K562 (cell line): ENCODE measurements around the gene XAB2. TPM values are rescaled to one million over a fixed set of nuclear protein-coding genes. Genes with fewer than 3 reads are reported as not detected.

Experiments used
- ATAC-seq: fragments of 200-7000 bp; cut with Tn5 transposase; 3 replicates; pipeline ENCODE4 v1.9.1; 2020; ENCODE audit warnings: moderate library complexity
- BruUV-seq: library from RNA; stranded (reverse); fragments of 400-500 nt; replicated peaks from 2 replicates; lab custom pipeline; 2021; lab: Mats Ljungman, UMichigan
- CTCF ChIA-PET: fragments of 300-600 bp; formaldehyde crosslinking; extraction: SDS; loops from one replicate; lab custom pipeline; 2021; ENCODE audit warnings: low intra/inter-chr PET ratio; lab: Yijun Ruan, JAX
- POLR2A ChIA-PET: fragments of 300-600, 350-650 bp; sonication (Branson Sonifier 250); formaldehyde crosslinking; extraction: SDS; loops from one replicate; lab custom pipeline; 2021; ENCODE audit warnings: antibody characterized with exemption, inconsistent platforms; lab: Yijun Ruan, JAX
- DNase-seq, 4 experiments: peaks; one replicate each; pipeline versions ENCODE4 v3.0.0 to v3.0.0-alpha.2; 2011 to 2018; ENCODE audit warnings: low spot score in 3 of 4, mixed read lengths in 3 of 4; ENCODE audit errors: extremely low read depth in 1 of 4
- FAIRE-seq: peaks from 2 replicates; lab custom pipeline; 2011; peaks lifted over from hg19 to GRCh38; lab: Jason Lieb, UNC
- H2AFZ ChIP-seq: 2 replicates; pipeline ENCODE4 v1.6.0; 2011; ENCODE audit warnings: low read depth, low read length, control low read depth, inconsistent platforms
- H3K27ac ChIP-seq: fragments of 200-600 bp; 3 replicates; pipeline ENCODE4 v1.8.0; 2011; ENCODE audit warnings: low read depth, mild to moderate bottlenecking, control low read depth, inconsistent platforms, low read length, moderate library complexity, mixed read lengths; ENCODE audit errors: extremely low read depth
- H3K27me3 ChIP-seq, 2 experiments: fragments of 300-600 bp in 1 of 2; 2 replicates in 1 of 2; 3 replicates in 1 of 2; pipeline versions ENCODE4 v1.6.0 to v1.8.0; 2011; ENCODE audit warnings: inconsistent platforms in 2 of 2, low read length in 2 of 2, mild to moderate bottlenecking in 1 of 2, mixed read lengths in 1 of 2, moderate library complexity in 1 of 2; ENCODE audit not compliant: control insufficient read depth in 2 of 2, insufficient read depth in 2 of 2
- H3K36me3 ChIP-seq: fragments of 300-600 bp; 3 replicates; pipeline ENCODE4 v1.8.0; 2011; ENCODE audit warnings: mild to moderate bottlenecking, low read length, inconsistent platforms; ENCODE audit not compliant: control insufficient read depth, insufficient read depth
- H3K4me1 ChIP-seq, 2 experiments: fragments of 200-600 bp in 1 of 2; replicated peaks in 1 of 2; 2 replicates in 1 of 2; 3 replicates in 1 of 2; pipeline versions ENCODE4 v1.5.1 to v1.8.0; 2011; ENCODE audit warnings: inconsistent platforms in 2 of 2, low read length in 2 of 2, mild to moderate bottlenecking in 1 of 2, mixed read lengths in 1 of 2, moderate library complexity in 1 of 2; ENCODE audit not compliant: control insufficient read depth in 2 of 2, insufficient read depth in 2 of 2
- H3K4me2 ChIP-seq: 2 replicates; pipeline ENCODE4 v1.6.1; 2011; ENCODE audit warnings: low read length, control low read depth, inconsistent platforms, mixed read lengths; ENCODE audit not compliant: insufficient read depth
- H3K4me3 ChIP-seq: fragments of 200-600 bp; sonication (generic), shearing (Covaris generic); 2 replicates; pipeline ENCODE4 v1.5.1; 2016; ENCODE audit warnings: control low read depth, inconsistent platforms
- H3K79me2 ChIP-seq: fragments of 200-600 bp; 3 replicates; pipeline ENCODE4 v1.8.0; 2011; ENCODE audit warnings: low read length, inconsistent platforms; ENCODE audit not compliant: control insufficient read depth, insufficient read depth
- H3K9ac ChIP-seq, 2 experiments: 2 replicates each; pipeline versions ENCODE4 v1.6.0 to v1.6.1; 2011; ENCODE audit warnings: low read depth in 2 of 2, low read length in 2 of 2, control low read depth in 1 of 2, inconsistent platforms in 1 of 2, mild to moderate bottlenecking in 1 of 2, mixed read lengths in 1 of 2; ENCODE audit not compliant: insufficient read depth in 1 of 2
- H3K9me1 ChIP-seq: one replicate; pipeline ENCODE4 v1.6.0; 2011; ENCODE audit warnings: inconsistent platforms, mild to moderate bottlenecking, low read length, moderate library complexity; ENCODE audit not compliant: control insufficient read depth, insufficient read depth
- H3K9me3 ChIP-seq: replicated peaks from 2 replicates; pipeline ENCODE4 v1.5.1; 2011; ENCODE audit warnings: low read depth, low read length, inconsistent platforms; ENCODE audit not compliant: control insufficient read depth, insufficient read depth
- H4K20me1 ChIP-seq: replicated peaks from 2 replicates; pipeline ENCODE4 v1.6.1; 2011; ENCODE audit warnings: low read length, inconsistent platforms, mixed read lengths; ENCODE audit not compliant: control insufficient read depth, insufficient read depth
- ARID3B ChIP-seq: fragments of 250-450 bp; sonication (Bioruptor Pico); IDR thresholded peaks from 2 replicates; pipeline ENCODE4 v1.4.0; 2020; ENCODE audit warnings: borderline replicate concordance
- BRCA1 ChIP-seq, 2 experiments: fragments of 450-650 bp in 1 of 2; sonication (generic) in 1 of 2; formaldehyde crosslinking in 1 of 2; IDR thresholded peaks; 2 replicates each; pipeline versions ENCODE4 v1.5.0 to v1.6.1; 2017 to 2020; ENCODE audit warnings: mild to moderate bottlenecking in 1 of 2, missing genetic modification reagents in 1 of 2
- CBX2 ChIP-seq: fragments of 200-600 bp; sonication (generic); IDR thresholded peaks from one replicate; pipeline ENCODE4 v1.6.1; 2012; ENCODE audit warnings: mild to moderate bottlenecking, low read length, inconsistent platforms; ENCODE audit not compliant: insufficient read depth, poor library complexity, severe bottlenecking
- CBX8 ChIP-seq: fragments of 200-600 bp; sonication (generic); IDR thresholded peaks from 2 replicates; pipeline ENCODE4 v1.6.1; 2012; ENCODE audit warnings: borderline replicate concordance, mixed run types, low read depth, mild to moderate bottlenecking, moderate library complexity, mixed read lengths, low read length, control low read depth, inconsistent platforms; ENCODE audit not compliant: poor library complexity, severe bottlenecking; ENCODE audit errors: extremely low read depth
- FOXM1 ChIP-seq, 2 experiments: fragments of 450-650 bp in 1 of 2; sonication (generic) in 1 of 2; formaldehyde crosslinking in 1 of 2; IDR thresholded peaks; 2 replicates each; pipeline versions ENCODE4 v1.6.1 to v1.9.0; 2017 to 2022; ENCODE audit warnings: low read depth in 2 of 2, mild to moderate bottlenecking in 2 of 2, missing genetic modification reagents in 1 of 2, moderate library complexity in 1 of 2
- KDM4B ChIP-seq, 2 experiments: fragments of 450-650 bp in 1 of 2; sonication (generic) in 1 of 2; IDR thresholded peaks; 2 replicates each; pipeline ENCODE4 v1.6.1; 2016 to 2017; ENCODE audit warnings: borderline replicate concordance in 2 of 2, antibody characterized with exemption in 1 of 2, low read depth in 1 of 2, mild to moderate bottlenecking in 1 of 2
- MAZ ChIP-seq, 2 experiments: fragments of 450-650 bp in 1 of 2; sonication (generic) in 1 of 2; formaldehyde crosslinking; IDR thresholded peaks in 1 of 2; conservative IDR thresholded peaks in 1 of 2; 2 replicates each; pipeline versions ENCODE4 v1.4.0 to v1.5.0; 2020; ENCODE audit warnings: mild to moderate bottlenecking in 1 of 2, missing genetic modification reagents in 1 of 2
- MEIS2 ChIP-seq: fragments of 450-650 bp; IDR thresholded peaks from 2 replicates; pipeline ENCODE4 v1.6.1; 2014; ENCODE audit warnings: mild to moderate bottlenecking; ENCODE audit not compliant: partially characterized antibody
- NFXL1 ChIP-seq: fragments of 450-650 bp; formaldehyde crosslinking; IDR thresholded peaks from 2 replicates; pipeline ENCODE4 v1.4.0; 2021; ENCODE audit warnings: mild to moderate bottlenecking
- NR4A1 ChIP-seq, 2 experiments: fragments of 250-450 bp in 1 of 2; fragments of 450-650 bp in 1 of 2; sonication (Bioruptor Pico) in 1 of 2; IDR thresholded peaks; 2 replicates each; pipeline versions ENCODE4 v1.4.0 to v1.6.1; 2016 to 2020; ENCODE audit warnings: mild to moderate bottlenecking in 2 of 2, missing compliant biosample characterization in 1 of 2, missing genetic modification characterization in 1 of 2, moderate library complexity in 1 of 2
- SMARCE1 ChIP-seq: fragments of 450-650 bp; IDR thresholded peaks from 2 replicates; pipeline ENCODE4 v1.7.1; 2016; ENCODE audit warnings: mild to moderate bottlenecking
- TAF9B ChIP-seq: fragments of 450-650 bp; IDR thresholded peaks from 2 replicates; pipeline ENCODE4 v1.6.1; 2018; ENCODE audit warnings: mild to moderate bottlenecking; ENCODE audit not compliant: partially characterized antibody
- TAL1 ChIP-seq: fragments of 450-650 bp; IDR thresholded peaks from 2 replicates; pipeline ENCODE4 v1.6.1; 2016; ENCODE audit warnings: mild to moderate bottlenecking
- THRAP3 ChIP-seq: fragments of 450-650 bp; IDR thresholded peaks from 2 replicates; pipeline ENCODE4 v1.6.1; 2016; ENCODE audit warnings: mild to moderate bottlenecking, inconsistent platforms, borderline replicate concordance
- ZNF133 ChIP-seq: fragments of 250-450 bp; sonication (Bioruptor Pico); IDR thresholded peaks from 2 replicates; pipeline ENCODE4 v1.4.0; 2020; ENCODE audit warnings: mild to moderate bottlenecking
- ZNF592 ChIP-seq: fragments of 450-650 bp; IDR thresholded peaks from 2 replicates; pipeline ENCODE4 v1.6.1; 2017; ENCODE audit warnings: antibody characterized with exemption, mild to moderate bottlenecking
- WGBS: fragments of 100-300 bp; shearing (Covaris generic); methylation state at CpG from one replicate; pipeline ENCODE4 v1.1.6; 2016; ENCODE audit warnings: low coverage, mixed read lengths; ENCODE audit not compliant: insufficient coverage; ENCODE audit errors: missing lambda C conversion rate; 5-methylcytosine and 5-hydroxymethylcytosine counted together
- in situ Hi-C: fragments of 300-500 bp; cut with MboI; formaldehyde crosslinking; loops from 4 replicates; pipeline ENCODE4 v1.15.0; 2018; ENCODE audit warnings: inconsistent platforms, mixed read lengths
- intact Hi-C: fragments of 100-400 bp; cut with micrococcal nuclease; formaldehyde crosslinking; loops from 2 replicates; pipeline ENCODE4 v1.14.2; 2022
- polyA plus RNA-seq, 8 experiments: library from polyadenylated mRNA; depleted of rRNA in 4 of 8; stranded (reverse) in 5 of 8; unstranded in 3 of 8; fragments of >200 nt; fragmentation: Nextera tagmentation in 2 of 8; fragmentation: Illumina TruSeq in 1 of 8; extraction: Ambion mirVana in 2 of 8; extraction: Trizol in 1 of 8; gene quantifications; 2 replicates each; pipeline versions ENCODE4 v1.2.1 to v1.2.3, GENCODE V29; 2011 to 2014; ENCODE audit warnings: inconsistent platforms in 1 of 8, missing spikeins in 1 of 8
- total RNA-seq, 7 experiments: library from RNA; depleted of rRNA in 6 of 7; stranded (reverse); fragments of >200 nt in 6 of 7; fragmentation: Illumina TruSeq in 2 of 7; extraction: Trizol in 2 of 7; gene quantifications; 2 replicates each; pipeline versions ENCODE4 v1.2.1 to v1.2.3, GENCODE V29; 2011 to 2021; ENCODE audit warnings: low replicate concordance in 1 of 7

XAB2 gene
- total and polyA plus RNA-seq, 9 of the 15 experiments (the other 6 are each of a cell fraction or from before 2014, with no cell fraction given) = 0.21 to 58.3 (median 20.0) TPM

DNA sequence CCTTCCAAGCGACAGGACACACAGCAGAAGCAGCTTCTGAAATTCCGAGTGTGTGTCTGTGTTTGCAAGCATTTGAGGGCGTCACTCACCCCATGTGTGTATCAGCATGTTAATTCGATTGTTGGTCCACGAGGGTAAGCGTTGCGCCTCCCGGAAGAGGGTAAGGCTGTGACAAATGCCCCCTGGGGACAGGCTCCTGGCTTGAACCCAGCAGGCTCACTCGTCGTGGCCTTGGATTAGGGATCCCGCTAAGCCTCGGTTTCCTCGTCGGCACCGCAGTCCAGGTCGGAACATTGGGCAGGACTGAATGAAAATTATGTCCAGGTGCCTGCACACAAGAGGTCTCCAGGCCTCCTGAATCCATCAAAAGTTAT is 7.0 kb upstream of the XAB2 start:
- WGBS = 23% methylated on average over 16 of the region's 16 CpGs
- no peak for TF ChIP-seq NFXL1 (CRISPR knock-in tag)
- TF ChIP-seq SMARCE1 = no peak
- no peak for TF ChIP-seq ARID3B (CRISPR knock-in tag)
- TF ChIP-seq TAL1 = no peak
- TF ChIP-seq NR4A1 (CRISPR knock-in tag; IDR thresholded peaks at IDR 0.05) = no peak
- TF ChIP-seq NR4A1 (tag; IDR thresholded peaks at IDR 0.05) = no peak
- no peak for TF ChIP-seq CBX2
- no peak for TF ChIP-seq MEIS2
- no peak for TF ChIP-seq MAZ (CRISPR knock-in tag; conservative IDR thresholded peaks at IDR 0.05 in 1 of 2, IDR thresholded peaks at IDR 0.05 in 1 of 2)
- 0 out of 2 replicates have a peak, but pooled peaks have one; percentile 4 for TF ChIP-seq ZNF592
- no peak for TF ChIP-seq THRAP3
- TF ChIP-seq FOXM1 (IDR thresholded peaks at IDR 0.05; ENCODE audit: low read depth) = no peak
- TF ChIP-seq FOXM1 (CRISPR knock-in tag; IDR thresholded peaks at IDR 0.05; ENCODE audit: low read depth) = no peak
- no peak for TF ChIP-seq ZNF133 (CRISPR knock-in tag)
- no peak for TF ChIP-seq BRCA1 (IDR thresholded peaks at IDR 0.05)
- TF ChIP-seq BRCA1 (CRISPR knock-in tag; IDR thresholded peaks at IDR 0.05) = no peak
- TF ChIP-seq CBX8 = no peak
- TF ChIP-seq KDM4B (IDR thresholded peaks at IDR 0.05; ENCODE audit: borderline replicate concordance in 2 of 2, low read depth in 1 of 2) = no peak
- TF ChIP-seq TAF9B = no peak

More for the DNA sequence above, 7.0 kb upstream of the XAB2 start:
- Histone ChIP-seq H3K27me3 (no peaks in the 10 kb centered on the region; a peak in 1 of 5 replicates), H3K4me3 (peak overlapping the region; percentile 79), H4K20me1 (peaks cover 14% of the 10 kb centered on the region), H2AFZ (peak overlapping the region; percentile 98), H3K4me1 (peaks cover 15 to 51% of the 10 kb centered on the region in 2 experiments; a peak in 4 of 5 replicates), H3K9me1 (no peaks in the 10 kb centered on the region), H3K79me2 (peaks cover 40% of the 10 kb centered on the region), H3K27ac (peak overlapping the region; percentile 93; the same call in 2 of the 3 replicates), H3K9ac (peak overlapping the region; percentile 90 to 97), H3K4me2 (peak overlapping the region; percentile 95), H3K36me3 (peaks cover 42% of the 10 kb centered on the region; the same call in 2 of the 3 replicates), H3K9me3 (peaks cover 6% of the 10 kb centered on the region; the same call in 1 of the 2 replicates)
- BruUV-seq = TSS peak; percentile 87
- FAIRE-seq = no peak
- in situ Hi-C loops (no loop called here), intact Hi-C loops (no loop called here)
- ChIA-PET CTCF (no interaction called here), POLR2A (interaction anchor here (0.6 to 0.7 kb wide), 2 partner anchors 233 to 308 kb away, joined by 3 read pairs; no protein-coding TSS in a partner anchor)
- ATAC-seq = no peak
- no peak for DNase-seq
